ENCODE data around the gene C20orf173.

DNA sequence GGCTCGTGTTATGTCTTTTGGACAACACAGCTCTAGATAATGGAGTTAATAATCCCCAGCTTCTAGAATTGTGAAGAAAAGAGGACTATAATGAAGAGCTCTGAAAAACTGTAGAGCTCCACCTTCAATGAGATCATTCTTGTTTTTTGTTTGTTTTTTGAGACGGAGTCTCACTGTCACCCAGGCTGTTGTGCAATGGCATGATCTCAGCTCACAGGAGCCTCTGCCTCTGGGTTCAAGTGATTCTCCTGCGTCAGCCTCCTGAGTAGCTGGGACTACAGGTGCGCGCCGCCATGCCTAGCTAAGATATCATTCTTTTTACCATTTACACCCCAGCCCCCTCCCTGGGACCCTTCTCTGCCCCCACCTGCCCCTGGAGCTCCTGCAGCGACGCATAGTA is 49.0 kb upstream of the C20orf173 start:
- TF ChIP-seq, protein P1, sequence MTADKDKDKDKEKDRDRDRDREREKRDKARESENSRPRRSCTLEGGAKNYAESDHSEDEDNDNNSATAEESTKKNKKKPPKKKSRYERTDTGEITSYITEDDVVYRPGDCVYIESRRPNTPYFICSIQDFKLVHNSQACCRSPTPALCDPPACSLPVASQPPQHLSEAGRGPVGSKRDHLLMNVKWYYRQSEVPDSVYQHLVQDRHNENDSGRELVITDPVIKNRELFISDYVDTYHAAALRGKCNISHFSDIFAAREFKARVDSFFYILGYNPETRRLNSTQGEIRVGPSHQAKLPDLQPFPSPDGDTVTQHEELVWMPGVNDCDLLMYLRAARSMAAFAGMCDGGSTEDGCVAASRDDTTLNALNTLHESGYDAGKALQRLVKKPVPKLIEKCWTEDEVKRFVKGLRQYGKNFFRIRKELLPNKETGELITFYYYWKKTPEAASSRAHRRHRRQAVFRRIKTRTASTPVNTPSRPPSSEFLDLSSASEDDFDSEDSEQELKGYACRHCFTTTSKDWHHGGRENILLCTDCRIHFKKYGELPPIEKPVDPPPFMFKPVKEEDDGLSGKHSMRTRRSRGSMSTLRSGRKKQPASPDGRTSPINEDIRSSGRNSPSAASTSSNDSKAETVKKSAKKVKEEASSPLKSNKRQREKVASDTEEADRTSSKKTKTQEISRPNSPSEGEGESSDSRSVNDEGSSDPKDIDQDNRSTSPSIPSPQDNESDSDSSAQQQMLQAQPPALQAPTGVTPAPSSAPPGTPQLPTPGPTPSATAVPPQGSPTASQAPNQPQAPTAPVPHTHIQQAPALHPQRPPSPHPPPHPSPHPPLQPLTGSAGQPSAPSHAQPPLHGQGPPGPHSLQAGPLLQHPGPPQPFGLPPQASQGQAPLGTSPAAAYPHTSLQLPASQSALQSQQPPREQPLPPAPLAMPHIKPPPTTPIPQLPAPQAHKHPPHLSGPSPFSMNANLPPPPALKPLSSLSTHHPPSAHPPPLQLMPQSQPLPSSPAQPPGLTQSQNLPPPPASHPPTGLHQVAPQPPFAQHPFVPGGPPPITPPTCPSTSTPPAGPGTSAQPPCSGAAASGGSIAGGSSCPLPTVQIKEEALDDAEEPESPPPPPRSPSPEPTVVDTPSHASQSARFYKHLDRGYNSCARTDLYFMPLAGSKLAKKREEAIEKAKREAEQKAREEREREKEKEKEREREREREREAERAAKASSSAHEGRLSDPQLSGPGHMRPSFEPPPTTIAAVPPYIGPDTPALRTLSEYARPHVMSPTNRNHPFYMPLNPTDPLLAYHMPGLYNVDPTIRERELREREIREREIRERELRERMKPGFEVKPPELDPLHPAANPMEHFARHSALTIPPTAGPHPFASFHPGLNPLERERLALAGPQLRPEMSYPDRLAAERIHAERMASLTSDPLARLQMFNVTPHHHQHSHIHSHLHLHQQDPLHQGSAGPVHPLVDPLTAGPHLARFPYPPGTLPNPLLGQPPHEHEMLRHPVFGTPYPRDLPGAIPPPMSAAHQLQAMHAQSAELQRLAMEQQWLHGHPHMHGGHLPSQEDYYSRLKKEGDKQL (CRISPR knock-in tag; IDR thresholded peaks at IDR 0.05; ENCODE audit: low read depth) = no peak
- TF ChIP-seq ZNF264 (CRISPR knock-in tag; IDR thresholded peaks at IDR 0.05) (no peak), TBL1XR1 (IDR thresholded peaks at IDR 0.05; ENCODE audit: borderline replicate concordance, low read length, partially characterized antibody) (no peak), GTF3A (CRISPR knock-in tag; conservative IDR thresholded peaks at IDR 0.05) (no peak), ZSCAN29 (CRISPR knock-in tag; conservative IDR thresholded peaks at IDR 0.05) (no peak), SMAD1 (CRISPR knock-in tag; IDR thresholded peaks at IDR 0.05; ENCODE audit: borderline replicate concordance, low read depth) (no peak), EP300 (IDR thresholded peaks at IDR 0.05; ENCODE audit: low read depth in 2 of 2, low read length in 2 of 2) (no peak), EP300 (CRISPR knock-in tag; IDR thresholded peaks at IDR 0.05; ENCODE audit: borderline replicate concordance) (no peak), PHF8 (CRISPR knock-in tag; IDR thresholded peaks at IDR 0.05) (no peak), ZNF263 (CRISPR knock-in tag; IDR thresholded peaks at IDR 0.05) (no peak), SIN3A (IDR thresholded peaks at IDR 0.05; ENCODE audit: borderline replicate concordance, low read depth, low read length) (no peak)
